Activated naive CD8-positive, alpha-beta T cell treated with anti-CD3 and anti-CD28 coated beads for 36 hours (primary cell): ENCODE data around the gene NOS1. TPM values are rescaled to one million over a fixed set of nuclear protein-coding genes. Genes with fewer than 3 reads are reported as not detected.

Experiments
- total RNA-seq, 2 experiments: library from RNA; stranded (reverse); gene quantifications; one replicate each; pipeline ENCODE4 v1.2.3, GENCODE V29; 2021

NOS1 gene
- total RNA-seq, 2 experiments from 2014 or later, result not detected

Other genes with a start within 250 kb of the NOS1 start
- 10 to 100 TPM; 24.3 to 25.8 TPM for gene FBXO21, start 171.2 kb downstream of the NOS1 start, total RNA-seq